Measurements from ENCODE around the gene ZNF787. TPM values are rescaled to one million over a fixed set of nuclear protein-coding genes. Genes with fewer than 3 reads are reported as not detected.

ZNF787 gene
- total RNA-seq, 1 experiment from 2014 or later, result 68.6 TPM

GRCh38 chr19:56085571-56086275 lies 35.4 kb downstream of the ZNF787 start:
- TF ChIP-seq, protein P1, sequence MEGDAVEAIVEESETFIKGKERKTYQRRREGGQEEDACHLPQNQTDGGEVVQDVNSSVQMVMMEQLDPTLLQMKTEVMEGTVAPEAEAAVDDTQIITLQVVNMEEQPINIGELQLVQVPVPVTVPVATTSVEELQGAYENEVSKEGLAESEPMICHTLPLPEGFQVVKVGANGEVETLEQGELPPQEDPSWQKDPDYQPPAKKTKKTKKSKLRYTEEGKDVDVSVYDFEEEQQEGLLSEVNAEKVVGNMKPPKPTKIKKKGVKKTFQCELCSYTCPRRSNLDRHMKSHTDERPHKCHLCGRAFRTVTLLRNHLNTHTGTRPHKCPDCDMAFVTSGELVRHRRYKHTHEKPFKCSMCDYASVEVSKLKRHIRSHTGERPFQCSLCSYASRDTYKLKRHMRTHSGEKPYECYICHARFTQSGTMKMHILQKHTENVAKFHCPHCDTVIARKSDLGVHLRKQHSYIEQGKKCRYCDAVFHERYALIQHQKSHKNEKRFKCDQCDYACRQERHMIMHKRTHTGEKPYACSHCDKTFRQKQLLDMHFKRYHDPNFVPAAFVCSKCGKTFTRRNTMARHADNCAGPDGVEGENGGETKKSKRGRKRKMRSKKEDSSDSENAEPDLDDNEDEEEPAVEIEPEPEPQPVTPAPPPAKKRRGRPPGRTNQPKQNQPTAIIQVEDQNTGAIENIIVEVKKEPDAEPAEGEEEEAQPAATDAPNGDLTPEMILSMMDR (IDR thresholded peaks at IDR 0.05; ENCODE audit: unreplicated experiment), result no peak
- ChIA-PET CTCF (interaction anchor here (0.6 to 2.7 kb wide), 8 partner anchors 9 to 259 kb away, joined by 3 to 25 read pairs (median 4); no protein-coding TSS in a partner anchor), POLR2A (interaction anchor here (0.8 kb wide), 1 partner anchor 19 kb away, joined by 3 read pairs; no protein-coding TSS in a partner anchor)
- Mint-ChIP-seq H3K4me3 (ENCODE audit: unreplicated experiment) (no peak overlapping the region), H3K4me1 (ENCODE audit: insufficient read depth, unreplicated experiment) (peaks cover 15% of the 10 kb centered on the region), H3K36me3 (ENCODE audit: insufficient read depth, unreplicated experiment) (peaks cover 26% of the 10 kb centered on the region), H3K27me3 (ENCODE audit: insufficient read depth, unreplicated experiment) (no peaks in the 10 kb centered on the region), H3K9me3 (ENCODE audit: unreplicated experiment) (no peaks in the 10 kb centered on the region), H3K27ac (ENCODE audit: low read depth, unreplicated experiment) (no peak overlapping the region)
- no peak for DNase-seq (ENCODE audit: unreplicated experiment)
- BruUV-seq (replicated peaks), result no TSS peak
- intact Hi-C loops (cut with micrococcal nuclease), result no loop called here

DNA sequence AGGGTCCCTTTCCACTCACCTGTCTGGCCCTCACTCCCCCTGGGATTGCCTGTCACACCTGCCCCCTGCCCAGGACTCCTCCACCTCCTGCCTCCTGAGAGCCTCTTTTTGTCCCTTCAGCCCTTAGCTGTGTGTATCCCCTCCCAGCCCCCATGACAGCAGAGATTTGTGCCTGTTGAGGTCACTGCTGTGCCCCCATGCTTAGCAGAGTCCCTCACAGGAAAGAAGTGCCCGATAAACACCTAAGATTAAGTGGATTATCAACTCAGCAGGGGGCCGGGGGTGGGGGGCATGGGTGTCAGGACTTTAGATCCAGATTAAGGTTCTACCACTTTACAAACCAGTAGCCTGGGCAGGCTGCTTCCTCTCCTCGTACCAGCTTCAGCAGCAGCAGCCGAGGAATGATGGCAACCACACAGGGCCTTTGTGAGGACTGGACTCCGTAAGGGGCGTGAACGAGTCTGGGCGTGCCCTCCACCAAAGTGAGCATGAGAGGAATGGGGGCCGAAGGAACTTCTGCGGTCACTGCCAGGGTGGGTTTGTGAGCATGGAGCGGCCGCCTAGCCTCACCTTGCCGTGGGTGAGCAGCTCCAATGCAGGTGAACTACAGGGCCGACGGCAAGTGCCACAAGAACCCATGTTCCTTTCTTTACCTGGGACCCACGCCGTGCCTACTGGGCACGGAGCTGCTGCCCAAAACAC lies 36.1 kb downstream of the ZNF787 start:
- no peaks in the 10 kb centered on the region for H3K27me3 Mint-ChIP-seq (ENCODE audit: insufficient read depth, unreplicated experiment)
- ChIA-PET CTCF (interaction anchor here (0.6 to 2.7 kb wide), 7 partner anchors 8 to 1678 kb away, joined by 3 to 25 read pairs (median 3); no protein-coding TSS in a partner anchor), POLR2A (interaction anchor here (0.8 kb wide), 1 partner anchor 19 kb away, joined by 3 read pairs; no protein-coding TSS in a partner anchor)
- H3K4me3 Mint-ChIP-seq (ENCODE audit: unreplicated experiment), result no peak overlapping the region
- no peaks in the 10 kb centered on the region for H3K9me3 Mint-ChIP-seq (ENCODE audit: unreplicated experiment)
- H3K4me1 Mint-ChIP-seq (ENCODE audit: insufficient read depth, unreplicated experiment), result peaks cover 12% of the 10 kb centered on the region
- DNase-seq (ENCODE audit: unreplicated experiment), result no peak
- BruUV-seq (replicated peaks), result no TSS peak
- intact Hi-C loops (cut with micrococcal nuclease), result no loop called here
- no peak overlapping the region for H3K27ac Mint-ChIP-seq (ENCODE audit: low read depth, unreplicated experiment)
- TF ChIP-seq, protein P1 (IDR thresholded peaks at IDR 0.05; ENCODE audit: unreplicated experiment), result no peak
- peaks cover 23% of the 10 kb centered on the region for H3K36me3 Mint-ChIP-seq (ENCODE audit: insufficient read depth, unreplicated experiment)

DNA sequence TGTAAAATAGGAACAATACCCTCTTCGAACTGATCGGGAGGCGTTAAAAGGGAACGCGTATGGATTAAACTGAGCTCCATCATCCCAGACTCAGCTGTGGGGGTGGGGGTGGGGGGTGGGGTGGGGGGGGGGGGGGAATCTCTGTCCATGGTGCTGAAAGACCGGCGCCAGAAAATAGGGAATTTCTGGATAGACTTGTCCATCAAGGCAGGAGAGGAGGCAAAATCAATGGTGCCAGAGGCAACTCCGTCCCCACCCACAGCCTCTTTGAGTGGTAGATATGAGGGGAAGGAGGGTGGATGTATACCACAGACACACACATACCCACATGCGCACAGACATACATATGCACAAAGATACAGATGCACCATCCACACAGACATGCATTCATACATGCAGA lies 37.4 kb downstream of the ZNF787 start:
- Mint-ChIP-seq H3K27me3 (ENCODE audit: insufficient read depth, unreplicated experiment) (no peaks in the 10 kb centered on the region), H3K4me1 (ENCODE audit: insufficient read depth, unreplicated experiment) (peaks cover 9% of the 10 kb centered on the region), H3K4me3 (ENCODE audit: unreplicated experiment) (no peak overlapping the region), H3K9me3 (ENCODE audit: unreplicated experiment) (no peaks in the 10 kb centered on the region), H3K36me3 (ENCODE audit: insufficient read depth, unreplicated experiment) (peaks cover 13% of the 10 kb centered on the region), H3K27ac (ENCODE audit: low read depth, unreplicated experiment) (no peak overlapping the region)
- no peak for DNase-seq (ENCODE audit: unreplicated experiment)
- intact Hi-C loops (cut with micrococcal nuclease), result no loop called here
- TF ChIP-seq, protein P1 (IDR thresholded peaks at IDR 0.05; ENCODE audit: unreplicated experiment), result no peak
- BruUV-seq (replicated peaks), result no TSS peak
- POLR2A ChIA-PET, result no interaction called here
- CTCF ChIA-PET, result no interaction called here

Data from MCF 10A (cell line).